Fibroblast of lung (primary cell): ENCODE measurements around the gene KCTD20. TPM values are rescaled to one million over a fixed set of nuclear protein-coding genes. Genes with fewer than 3 reads are reported as not detected.

Experiments
- DNase-seq, 2 donors: peaks; one replicate each; pipeline versions ENCODE4 v3.0.0 to v3.0.0-alpha.2; 2010; ENCODE audit warnings: low read depth in 2 of 2
- H2AFZ ChIP-seq: 2 replicates; pipeline ENCODE4 v1.5.1; 2012; ENCODE audit warnings: low read length, control low read depth, inconsistent platforms
- H3K27ac ChIP-seq: 2 replicates; pipeline ENCODE4 v1.5.1; 2011; ENCODE audit warnings: low read length, control low read depth; ENCODE audit not compliant: insufficient read depth
- H3K27me3 ChIP-seq: 2 replicates; pipeline ENCODE4 v1.5.1; 2011; ENCODE audit warnings: mild to moderate bottlenecking, low read length; ENCODE audit not compliant: control insufficient read depth, insufficient read depth
- H3K36me3 ChIP-seq: 2 replicates; pipeline ENCODE4 v1.5.1; 2011; ENCODE audit warnings: low read length; ENCODE audit not compliant: control insufficient read depth, insufficient read depth
- H3K4me1 ChIP-seq: 2 replicates; pipeline ENCODE4 v1.5.1; 2011; ENCODE audit warnings: low read length; ENCODE audit not compliant: control insufficient read depth, insufficient read depth; ENCODE audit errors: extremely low read depth
- H3K4me2 ChIP-seq: 2 replicates; pipeline ENCODE4 v1.5.1; 2011; ENCODE audit warnings: low read length, control low read depth; ENCODE audit not compliant: insufficient read depth; ENCODE audit errors: extremely low read depth
- H3K4me3 ChIP-seq, 4 experiments: fragments of 200-600 bp in 1 of 4; sonication (generic) in 1 of 4; replicated peaks in 1 of 4; 2 replicates each; pipeline ENCODE4 v1.5.1; 2011 to 2016; ENCODE audit warnings: low read length in 4 of 4, low read depth in 3 of 4, mild to moderate bottlenecking in 3 of 4, control low read depth in 2 of 4, inconsistent platforms in 1 of 4, mixed read lengths in 1 of 4; ENCODE audit not compliant: insufficient read depth in 1 of 4; ENCODE audit errors: control extremely low read depth in 1 of 4
- H3K79me2 ChIP-seq: 2 replicates; pipeline ENCODE4 v1.5.1; 2012; ENCODE audit warnings: mild to moderate bottlenecking, low read length, inconsistent platforms; ENCODE audit not compliant: control insufficient read depth, insufficient read depth
- H3K9ac ChIP-seq: 2 replicates; pipeline ENCODE4 v1.5.1; 2011; ENCODE audit warnings: mild to moderate bottlenecking, low read length, control low read depth; ENCODE audit not compliant: insufficient read depth
- H3K9me3 ChIP-seq: 2 replicates; pipeline ENCODE4 v1.5.1; 2012; ENCODE audit warnings: low read depth, low read length; ENCODE audit not compliant: control insufficient read depth, insufficient read depth
- H4K20me1 ChIP-seq: 2 replicates; pipeline ENCODE4 v1.5.1; 2011; ENCODE audit warnings: low read length; ENCODE audit not compliant: control insufficient read depth, insufficient read depth; ENCODE audit errors: extremely low read depth
- CTCF ChIP-seq, 2 donors: IDR thresholded peaks in 1 of 2; conservative IDR thresholded peaks in 1 of 2; 1 replicate in 1 of 2; 2 replicates in 1 of 2; pipeline ENCODE4 v1.5.1; 2011 to 2012; ENCODE audit warnings: low read length in 2 of 2, control low read depth in 1 of 2, inconsistent platforms in 1 of 2, low read depth in 1 of 2, mild to moderate bottlenecking in 1 of 2
- EZH2 ChIP-seq: IDR thresholded peaks from 2 replicates; pipeline ENCODE4 v1.5.1; 2012; ENCODE audit warnings: low read length, control low read depth, mild to moderate bottlenecking; ENCODE audit errors: missing control alignments
- polyA plus RNA-seq, 2 donors: library from polyadenylated mRNA; depleted of rRNA in 1 of 2; stranded (reverse) in 1 of 2; unstranded in 1 of 2; fragments of >200 nt; gene quantifications; 2 replicates each; pipeline ENCODE4 v1.2.1, GENCODE V29; 2011 to 2012; ENCODE audit warnings: missing spikeins in 1 of 2
- total RNA-seq: library from RNA; depleted of rRNA; stranded (reverse); fragments of >200 nt; gene quantifications from 2 replicates; pipeline ENCODE4 v1.2.1, GENCODE V29; 2014

Gene KCTD20
- total and polyA plus RNA-seq, 2 donors (not counting 1 experiment from before 2014, with no cell fraction given) = 39.6 to 87.4 TPM

DNA sequence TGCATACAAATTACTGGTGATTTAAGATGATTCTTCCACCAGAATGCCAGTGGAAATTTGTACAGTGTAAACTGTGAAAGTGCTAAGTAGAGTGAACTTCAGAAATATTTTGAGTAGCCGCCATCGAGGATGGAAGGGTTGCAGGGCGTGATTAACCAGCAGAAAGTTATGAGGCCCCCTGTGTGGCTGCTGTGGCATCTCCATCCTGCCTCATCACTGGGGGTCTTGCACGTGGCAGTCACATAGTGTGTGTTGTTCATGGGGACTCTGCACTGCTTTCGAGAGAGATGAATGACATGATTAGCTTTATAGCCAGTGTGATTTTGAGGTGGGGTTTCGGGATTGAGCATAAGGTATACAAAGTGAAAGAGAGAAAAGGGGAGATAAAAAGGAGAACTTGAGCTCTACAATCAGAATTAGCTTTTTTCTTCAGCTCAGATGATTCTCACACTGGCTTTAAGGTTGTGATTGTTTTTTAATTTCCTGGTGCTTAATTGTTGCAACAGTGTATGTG, 26.4 kb downstream of the KCTD20 start:
- no peak overlapping the region for H3K9ac ChIP-seq
- no peak overlapping the region for H2AFZ ChIP-seq
- H3K27ac ChIP-seq = no peak overlapping the region
- no peaks in the 10 kb centered on the region for H4K20me1 ChIP-seq
- no peaks in the 10 kb centered on the region for H3K9me3 ChIP-seq
- DNase-seq = no peak
- TF ChIP-seq CTCF (conservative IDR thresholded peaks at IDR 0.05 in 1 of 2, IDR thresholded peaks at IDR 0.05 in 1 of 2; ENCODE audit: low read depth in 1 of 2, low read length in 2 of 2) = no peak
- TF ChIP-seq EZH2 = no peak
- no peaks in the 10 kb centered on the region for H3K36me3 ChIP-seq
- H3K27me3 ChIP-seq = no peaks in the 10 kb centered on the region
- no peaks in the 10 kb centered on the region for H3K4me1 ChIP-seq
- H3K4me2 ChIP-seq = no peak overlapping the region
- H3K79me2 ChIP-seq = peaks cover 15% of the 10 kb centered on the region
- H3K4me3 ChIP-seq = no peak overlapping the region

- Histone ChIP-seq H3K27ac (no peak overlapping the region), H4K20me1 (no peaks in the 10 kb centered on the region), H2AFZ (no peak overlapping the region), H3K4me1 (no peaks in the 10 kb centered on the region), H3K4me3 (no peak overlapping the region), H3K36me3 (no peaks in the 10 kb centered on the region), H3K4me2 (no peak overlapping the region), H3K79me2 (peaks cover 12% of the 10 kb centered on the region), H3K9me3 (no peaks in the 10 kb centered on the region), H3K27me3 (no peaks in the 10 kb centered on the region), H3K9ac (no peak overlapping the region)
- TF ChIP-seq EZH2 = no peak
- no peak for TF ChIP-seq CTCF (conservative IDR thresholded peaks at IDR 0.05 in 1 of 2, IDR thresholded peaks at IDR 0.05 in 1 of 2; ENCODE audit: low read depth in 1 of 2, low read length in 2 of 2)
- no peak for DNase-seq
These were observed 27.1 kb downstream of the KCTD20 start for GRCh38 chr6:36469946-36470345.

GRCh38 chr6:36478051-36478526, 35.3 kb downstream of the KCTD20 start:
- no peak overlapping the region for H3K4me3 ChIP-seq
- H3K27ac ChIP-seq = no peak overlapping the region
- H3K4me1 ChIP-seq = no peaks in the 10 kb centered on the region
- no peaks in the 10 kb centered on the region for H3K79me2 ChIP-seq
- H3K9me3 ChIP-seq = no peaks in the 10 kb centered on the region
- DNase-seq = no peak
- no peaks in the 10 kb centered on the region for H4K20me1 ChIP-seq
- no peak overlapping the region for H2AFZ ChIP-seq
- no peak overlapping the region for H3K9ac ChIP-seq
- TF ChIP-seq CTCF (conservative IDR thresholded peaks at IDR 0.05 in 1 of 2, IDR thresholded peaks at IDR 0.05 in 1 of 2; ENCODE audit: low read depth in 1 of 2, low read length in 2 of 2) (no peak), EZH2 (no peak)
- no peaks in the 10 kb centered on the region for H3K27me3 ChIP-seq
- H3K4me2 ChIP-seq = no peak overlapping the region
- H3K36me3 ChIP-seq = no peaks in the 10 kb centered on the region
